ENCODE measurements around the gene PHYH. TPM values are rescaled to one million over a fixed set of nuclear protein-coding genes. Genes with fewer than 3 reads are reported as not detected.

Gene PHYH
- total RNA-seq, 4 donors from 2014 or later = 31.9 to 53.4 (median 36.4) TPM

DNA sequence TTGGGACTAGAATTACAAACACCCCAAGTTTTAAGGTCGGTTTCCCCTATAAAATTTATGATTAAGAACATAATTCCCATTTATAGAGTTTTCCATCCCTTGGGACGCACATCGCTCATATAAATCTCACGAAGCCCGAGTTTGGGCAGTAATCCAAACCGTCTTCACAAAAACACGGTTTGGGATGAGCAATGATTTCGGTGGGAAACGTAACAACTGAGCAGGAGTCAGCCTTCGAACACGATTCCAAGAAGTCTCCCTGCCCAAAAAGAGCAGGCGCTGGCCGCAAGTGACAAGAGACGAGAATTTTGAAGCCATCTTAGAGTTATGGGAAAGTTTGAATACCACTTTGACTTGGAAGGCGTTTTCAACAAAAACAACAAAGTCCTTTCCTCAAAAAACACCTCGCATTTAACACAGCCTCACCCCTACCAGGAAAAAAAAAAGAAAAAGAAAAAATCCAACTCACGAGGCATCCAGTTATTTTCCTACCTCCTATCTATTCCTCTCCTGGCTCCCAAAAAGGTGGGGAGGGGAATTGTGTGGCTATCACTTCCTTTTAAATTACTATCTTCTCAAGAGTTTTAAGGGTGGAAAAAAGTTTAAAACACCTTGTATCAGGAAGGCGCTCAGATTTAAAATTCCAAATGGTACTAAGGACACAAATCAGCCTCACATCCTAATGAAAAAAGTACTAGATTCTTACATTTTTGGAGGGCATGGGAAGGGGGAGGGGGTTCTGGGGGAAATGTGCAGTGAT is 46.6 kb upstream of the PHYH start:
- ATAC-seq = no peak
- H3K4me3 ChIP-seq = peak overlapping the region; percentile 79 to 86
- no peaks in the 10 kb centered on the region for H3K27me3 ChIP-seq
- 1 to 6% methylated on average over 6 to 18 of the region's 18 CpGs for WGBS, 2 donors (ENCODE audit: low coverage in 1 of 2)
- peak overlapping the region; percentile 93 to 99 (median 96) for H3K27ac ChIP-seq
- no peaks in the 10 kb centered on the region for H3K9me3 ChIP-seq
- H3K4me1 ChIP-seq = peaks cover 0 to 53% (median 5%) of the 10 kb centered on the region in 3 donors
- H3K36me3 ChIP-seq = peaks cover 0 to 10% of the 10 kb centered on the region in 2 donors
- TF ChIP-seq POLR2AphosphoS5 (IDR thresholded peaks at IDR 0.05) (no peak), POLR2A (IDR thresholded peaks at IDR 0.05) (no peak), EP300 (IDR thresholded peaks at IDR 0.05) (no peak)
- TF ChIP-seq, protein P1, sequence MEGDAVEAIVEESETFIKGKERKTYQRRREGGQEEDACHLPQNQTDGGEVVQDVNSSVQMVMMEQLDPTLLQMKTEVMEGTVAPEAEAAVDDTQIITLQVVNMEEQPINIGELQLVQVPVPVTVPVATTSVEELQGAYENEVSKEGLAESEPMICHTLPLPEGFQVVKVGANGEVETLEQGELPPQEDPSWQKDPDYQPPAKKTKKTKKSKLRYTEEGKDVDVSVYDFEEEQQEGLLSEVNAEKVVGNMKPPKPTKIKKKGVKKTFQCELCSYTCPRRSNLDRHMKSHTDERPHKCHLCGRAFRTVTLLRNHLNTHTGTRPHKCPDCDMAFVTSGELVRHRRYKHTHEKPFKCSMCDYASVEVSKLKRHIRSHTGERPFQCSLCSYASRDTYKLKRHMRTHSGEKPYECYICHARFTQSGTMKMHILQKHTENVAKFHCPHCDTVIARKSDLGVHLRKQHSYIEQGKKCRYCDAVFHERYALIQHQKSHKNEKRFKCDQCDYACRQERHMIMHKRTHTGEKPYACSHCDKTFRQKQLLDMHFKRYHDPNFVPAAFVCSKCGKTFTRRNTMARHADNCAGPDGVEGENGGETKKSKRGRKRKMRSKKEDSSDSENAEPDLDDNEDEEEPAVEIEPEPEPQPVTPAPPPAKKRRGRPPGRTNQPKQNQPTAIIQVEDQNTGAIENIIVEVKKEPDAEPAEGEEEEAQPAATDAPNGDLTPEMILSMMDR (IDR thresholded peaks at IDR 0.05) = no peak

DNA sequence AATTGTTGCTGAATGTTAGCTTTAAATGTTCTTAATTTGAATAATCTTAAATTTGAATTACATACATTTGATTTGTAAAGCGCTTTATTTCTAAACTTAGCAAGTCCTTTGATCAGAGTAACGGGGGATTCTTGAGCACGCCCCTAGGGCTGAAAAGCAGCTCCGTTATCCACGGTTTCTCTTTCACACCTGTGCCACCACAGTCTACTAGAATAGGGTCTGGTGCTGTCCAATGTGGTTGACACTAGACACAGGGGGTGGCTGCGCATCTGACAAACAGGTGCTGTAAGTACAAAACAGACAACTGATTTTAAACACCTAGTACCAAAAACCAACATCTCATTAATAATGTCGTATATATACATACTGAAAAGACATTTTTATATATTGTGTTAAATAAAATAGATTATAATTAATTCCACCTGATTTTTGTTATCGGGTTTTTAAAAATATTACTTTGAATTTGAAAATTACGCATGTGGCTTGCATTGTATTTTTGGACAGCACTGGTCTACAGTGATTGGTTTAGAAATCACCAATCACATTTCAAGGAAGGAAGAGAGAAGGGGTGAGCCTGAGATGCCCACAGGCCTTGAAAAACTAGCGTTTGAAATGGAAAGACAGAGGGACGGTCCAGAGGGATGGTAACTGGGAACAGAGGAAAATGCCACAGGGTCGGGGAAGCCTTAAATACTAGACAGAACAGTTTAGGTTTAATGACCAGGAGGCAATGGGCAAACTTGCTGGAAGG is 40.9 kb upstream of the PHYH start:
- H3K27me3 ChIP-seq = no peaks in the 10 kb centered on the region
- peaks cover 0 to 62% (median 0%) of the 10 kb centered on the region in 3 donors for H3K4me1 ChIP-seq
- H3K4me3 ChIP-seq = no peak overlapping the region
- TF ChIP-seq POLR2AphosphoS5 (IDR thresholded peaks at IDR 0.05) = no peak
- no peak for TF ChIP-seq EP300 (IDR thresholded peaks at IDR 0.05)
- TF ChIP-seq POLR2A (IDR thresholded peaks at IDR 0.05) = no peak
- TF ChIP-seq, protein P1 (IDR thresholded peaks at IDR 0.05) = no peak
- H3K36me3 ChIP-seq = peaks cover 0 to 34% of the 10 kb centered on the region in 2 donors
- H3K27ac ChIP-seq = peak overlapping the region in 3 of 4 donors; percentile 15 to 45 (median 29)
- WGBS, 2 donors (ENCODE audit: low coverage in 1 of 2) = 71 to 87% methylated on average over 11 to 12 of the region's 12 CpGs
- no peak for ATAC-seq
- H3K9me3 ChIP-seq = no peaks in the 10 kb centered on the region

GRCh38 chr10:13340068-13340467 is 40.2 kb upstream of the PHYH start:
- no peaks in the 10 kb centered on the region for H3K9me3 ChIP-seq
- H3K27ac ChIP-seq = peak overlapping the region in 3 of 4 donors; percentile 15 to 45 (median 29)
- TF ChIP-seq POLR2A (IDR thresholded peaks at IDR 0.05) = no peak
- no peak for TF ChIP-seq EP300 (IDR thresholded peaks at IDR 0.05)
- TF ChIP-seq, protein P1 (IDR thresholded peaks at IDR 0.05) = no peak
- TF ChIP-seq POLR2AphosphoS5 (IDR thresholded peaks at IDR 0.05) = no peak
- H3K36me3 ChIP-seq = peaks cover 0 to 41% of the 10 kb centered on the region in 2 donors
- peaks cover 0 to 54% (median 0%) of the 10 kb centered on the region in 3 donors for H3K4me1 ChIP-seq
- no peak overlapping the region for H3K4me3 ChIP-seq
- WGBS, 2 donors (ENCODE audit: low coverage in 1 of 2) = 48 to 71% methylated on average over 7 to 9 of the region's 9 CpGs
- H3K27me3 ChIP-seq = no peaks in the 10 kb centered on the region
- no peak for ATAC-seq

DNA sequence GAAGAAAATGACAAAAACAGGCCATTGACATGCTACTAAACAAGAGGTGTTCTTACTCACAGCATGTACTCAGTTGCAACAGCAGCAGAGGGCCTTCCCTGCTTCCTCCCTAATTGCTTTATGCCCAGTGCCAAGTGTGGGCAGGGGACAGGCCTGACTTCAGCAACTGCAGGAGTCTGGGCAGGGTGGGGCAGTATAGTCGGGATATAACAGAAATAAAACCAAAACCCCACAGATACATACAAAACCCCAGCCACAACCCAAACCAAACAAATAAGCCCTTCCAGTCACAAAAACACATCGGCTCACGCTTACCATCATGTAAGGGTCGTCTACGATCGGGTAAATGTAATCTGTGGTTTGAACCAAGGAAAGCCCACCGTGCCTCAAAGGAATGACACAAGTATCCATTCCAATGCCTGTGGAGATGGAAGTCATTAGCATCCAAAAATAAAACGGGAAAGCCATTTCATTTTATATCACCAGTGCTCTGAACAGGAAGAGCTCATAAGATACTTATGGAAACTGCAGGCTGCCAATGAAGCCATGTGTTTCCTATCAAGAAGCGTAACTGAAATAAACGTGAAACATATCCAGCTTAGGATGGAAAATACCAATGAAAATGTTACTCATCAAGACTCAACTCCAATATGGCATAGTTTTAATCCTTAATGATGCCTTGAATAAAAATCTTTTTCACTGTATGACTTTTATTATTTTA is 38.7 kb upstream of the PHYH start:
- peak overlapping the region in 3 of 4 donors; percentile 12 to 29 (median 15) for H3K27ac ChIP-seq
- no peaks in the 10 kb centered on the region for H3K9me3 ChIP-seq
- no peak overlapping the region for H3K4me3 ChIP-seq
- H3K27me3 ChIP-seq = no peaks in the 10 kb centered on the region
- TF ChIP-seq POLR2A (IDR thresholded peaks at IDR 0.05) = no peak
- no peak for TF ChIP-seq EP300 (IDR thresholded peaks at IDR 0.05)
- 21 to 39% methylated on average over 7 to 10 of the region's 10 CpGs for WGBS, 2 donors (ENCODE audit: low coverage in 1 of 2)
- peaks cover 0 to 44% (median 0%) of the 10 kb centered on the region in 3 donors for H3K4me1 ChIP-seq
- H3K36me3 ChIP-seq = peaks cover 0 to 52% of the 10 kb centered on the region in 2 donors
- ATAC-seq = no peak

DNA sequence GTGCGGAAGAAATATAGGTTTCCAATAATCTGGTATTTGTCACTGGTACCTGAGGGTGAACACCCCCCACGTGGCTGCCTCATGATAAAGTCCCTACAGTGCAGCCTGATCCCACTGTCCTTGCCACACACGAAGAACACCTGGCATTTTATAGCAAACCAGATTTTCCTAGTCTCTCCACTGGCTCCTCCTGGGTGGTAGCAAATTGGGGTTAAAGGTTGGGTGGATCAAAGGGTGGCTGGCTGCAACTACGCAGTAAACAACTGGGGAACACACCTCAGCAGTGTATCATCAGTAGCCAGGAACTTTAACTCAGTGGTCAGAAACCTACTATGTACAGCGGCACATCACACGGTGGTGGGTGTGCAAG is 37.9 kb upstream of the PHYH start:
- TF ChIP-seq POLR2AphosphoS5 (IDR thresholded peaks at IDR 0.05) (no peak), EP300 (IDR thresholded peaks at IDR 0.05) (no peak), POLR2A (IDR thresholded peaks at IDR 0.05) (no peak)
- TF ChIP-seq, protein P1 (IDR thresholded peaks at IDR 0.05) = no peak
- WGBS, 2 donors (ENCODE audit: low coverage in 1 of 2) = 90 to 100% methylated on average over 1 to 5 of the region's 6 CpGs
- H3K27me3 ChIP-seq = no peaks in the 10 kb centered on the region
- peak overlapping the region in 1 of 4 donors; percentile 15 for H3K27ac ChIP-seq
- ATAC-seq = no peak
- no peaks in the 10 kb centered on the region for H3K9me3 ChIP-seq
- peaks cover 0 to 54% of the 10 kb centered on the region in 2 donors for H3K36me3 ChIP-seq
- H3K4me3 ChIP-seq = no peak overlapping the region
- H3K4me1 ChIP-seq = peaks cover 0 to 40% (median 0%) of the 10 kb centered on the region in 3 donors

All from gastroesophageal sphincter (tissue), 4 donors.